Caki2 (cell line): Measurements from ENCODE around the gene RSPH4A. TPM values are rescaled to one million over a fixed set of nuclear protein-coding genes. Genes with fewer than 3 reads are reported as not detected.
A peak's percentile ranks its signal among the peaks of the same experiment; 100 is the strongest.
"Not testable (repeated sequence)": the region's sequence is repeated elsewhere in the genome, so short reads cannot be mapped to it uniquely, and the experiment has no call there.

ENCODE experiments used
- DNase-seq: peaks from one replicate; pipeline ENCODE4 v3.0.0-alpha.2; 2015; ENCODE audit warnings: low read depth
- in situ Hi-C: cut with HindIII; loops from 2 replicates; pipeline ENCODE4 v1.10.0; 2016; ENCODE audit warnings: low sequenced_read_pairs, low pct_unique_long_range_greater_than_20kb, mixed read lengths
- total RNA-seq: library from RNA; depleted of rRNA; stranded (reverse); fragments of >200 nt; shearing (Covaris generic); gene quantifications from 2 replicates; pipeline ENCODE4 v1.2.3, GENCODE V29; 2014; ENCODE audit warnings: low replicate concordance

RSPH4A gene
- total RNA-seq, 1 experiment from 2014 or later: not detected

DNA sequence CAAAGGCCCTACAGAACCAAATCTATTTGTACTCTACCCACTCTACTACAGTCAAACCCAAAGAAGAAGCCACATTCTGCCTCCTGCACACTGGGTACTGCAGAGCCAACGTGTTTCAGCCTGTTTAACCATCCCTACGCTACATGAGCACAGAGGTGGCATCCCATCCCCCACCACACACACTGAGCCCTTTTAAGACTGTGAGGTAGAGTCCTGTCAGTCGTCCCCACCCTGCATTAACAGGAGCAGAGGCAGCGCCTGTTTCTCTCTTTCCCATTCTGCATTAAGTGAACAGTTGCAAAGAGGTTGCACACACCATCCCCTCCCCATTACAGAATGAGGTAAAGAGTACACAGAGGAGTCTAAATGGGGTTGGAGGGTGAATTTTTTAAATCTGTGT lies 5.2 kb upstream of the RSPH4A start:
- in situ Hi-C loops: no loop called here
- no peak for DNase-seq

- in situ Hi-C loops: no loop called here
- DNase-seq: no peak
These were observed 416 bp downstream of the RSPH4A start for GRCh38 chr6:116616737-116617053.

DNA sequence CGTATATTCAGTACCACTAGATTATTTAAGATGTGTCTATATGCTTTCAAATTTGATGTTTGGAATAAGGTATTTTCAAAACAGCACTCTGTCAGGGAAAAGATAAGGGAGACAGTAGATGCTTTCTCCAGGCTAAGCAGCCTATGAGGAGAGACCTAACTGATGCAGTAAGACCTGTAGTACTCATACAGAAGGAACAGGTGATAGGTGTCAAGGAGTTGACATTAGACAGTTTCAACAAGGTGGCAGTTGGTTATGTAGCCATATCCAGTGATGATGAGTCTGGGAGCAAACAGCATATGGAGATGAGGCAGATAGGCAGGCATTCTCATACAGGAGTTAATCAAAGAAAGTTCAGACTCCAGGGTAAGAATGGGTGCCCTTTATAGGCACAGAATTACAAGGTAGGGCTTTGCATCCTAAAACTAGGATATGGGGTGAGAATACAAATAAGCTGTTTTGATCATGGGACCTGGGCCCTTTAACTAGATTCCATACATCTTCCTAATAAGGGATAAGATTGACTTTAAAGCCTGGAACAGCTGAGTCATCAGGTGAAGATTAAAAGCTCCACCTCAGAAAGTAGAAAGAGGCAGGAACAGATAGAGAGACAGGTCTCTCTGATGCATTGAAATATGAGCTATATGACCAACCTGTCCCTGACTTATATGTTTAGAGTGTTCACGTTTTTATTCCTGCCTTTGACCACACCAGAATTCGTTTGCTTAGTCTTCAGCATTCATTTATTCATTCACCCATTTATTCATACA lies 7.9 kb downstream of the RSPH4A start:
- peak; percentile 37 for DNase-seq
- in situ Hi-C loops: no loop called here

DNA sequence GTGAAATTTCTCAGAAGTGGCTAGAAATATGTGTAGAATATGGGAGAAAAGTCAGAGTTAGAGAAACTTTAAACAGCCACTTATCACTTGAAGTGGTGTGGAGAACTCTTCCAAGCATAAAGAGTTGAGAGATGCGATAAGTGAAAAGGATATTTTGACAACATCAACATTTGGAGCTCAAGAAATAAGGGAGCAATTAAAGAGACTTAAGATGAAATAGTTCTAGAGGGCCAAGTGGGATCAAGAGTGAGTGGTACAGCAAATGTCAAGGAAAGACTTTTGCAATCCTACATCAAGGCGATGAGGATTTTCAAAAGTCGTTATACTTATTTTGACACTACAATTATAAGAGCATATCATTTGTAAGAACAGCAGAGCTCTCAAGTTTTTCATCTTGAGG lies 9.6 kb downstream of the RSPH4A start:
- in situ Hi-C loops: no loop called here
- no peak for DNase-seq

GRCh38 chr6:116629563-116629981 lies 13.3 kb downstream of the RSPH4A start:
- no peak for DNase-seq
- in situ Hi-C loops: no loop called here

DNA sequence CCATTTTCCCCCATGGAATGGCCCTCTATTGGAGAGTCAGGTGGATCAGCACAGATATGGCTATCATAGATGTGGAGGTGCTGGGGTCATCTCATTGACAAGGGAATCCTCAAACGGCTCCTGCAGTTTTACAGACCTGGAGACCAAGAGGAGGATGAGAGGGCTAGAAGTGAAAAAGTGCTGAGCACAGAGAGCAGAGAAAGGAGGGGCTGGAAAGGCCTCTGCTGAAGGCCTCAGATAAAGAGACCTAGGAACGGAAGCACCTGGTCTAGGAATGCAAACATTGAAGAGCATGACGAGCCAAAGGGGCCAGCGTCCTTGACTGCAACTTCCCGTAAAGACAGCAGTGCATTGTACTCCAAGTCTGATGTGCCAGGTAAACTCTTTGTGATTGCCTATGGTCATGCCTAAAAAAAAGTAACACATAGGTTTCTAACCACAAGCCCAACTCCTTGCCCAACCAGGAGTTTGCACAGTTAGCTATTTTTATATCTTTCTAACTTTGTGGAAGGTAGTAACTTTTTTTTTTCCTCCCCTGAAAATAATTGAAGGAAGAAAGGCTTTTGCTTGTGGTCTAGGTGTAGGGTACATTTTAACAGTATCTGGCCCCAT lies 15.2 kb downstream of the RSPH4A start:
- no peak for DNase-seq
- in situ Hi-C loops: no loop called here

GRCh38 chr6:116633685-116634084 lies 17.4 kb downstream of the RSPH4A start:
- DNase-seq: no peak
- in situ Hi-C loops: no loop called here

DNA sequence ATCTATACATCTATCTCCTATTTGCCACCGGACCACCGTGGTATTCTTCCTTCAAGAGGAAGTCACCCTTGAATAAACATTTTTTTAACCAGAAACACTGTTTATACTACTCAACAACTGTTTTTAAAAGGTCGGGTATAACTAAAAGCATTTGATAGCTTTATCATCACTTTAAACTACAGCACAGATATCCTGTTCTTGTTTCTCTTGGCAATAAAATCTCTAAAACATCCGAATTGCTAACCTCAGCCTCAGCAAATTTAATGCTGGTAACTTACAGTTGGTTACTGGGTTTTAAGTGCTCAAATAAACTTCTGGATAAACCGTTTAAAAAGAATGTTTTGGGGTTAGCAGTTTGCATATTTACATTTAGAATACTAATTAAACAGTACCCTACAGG lies 31.9 kb downstream of the RSPH4A start:
- DNase-seq: no peak
- in situ Hi-C loops: no loop called here

DNA sequence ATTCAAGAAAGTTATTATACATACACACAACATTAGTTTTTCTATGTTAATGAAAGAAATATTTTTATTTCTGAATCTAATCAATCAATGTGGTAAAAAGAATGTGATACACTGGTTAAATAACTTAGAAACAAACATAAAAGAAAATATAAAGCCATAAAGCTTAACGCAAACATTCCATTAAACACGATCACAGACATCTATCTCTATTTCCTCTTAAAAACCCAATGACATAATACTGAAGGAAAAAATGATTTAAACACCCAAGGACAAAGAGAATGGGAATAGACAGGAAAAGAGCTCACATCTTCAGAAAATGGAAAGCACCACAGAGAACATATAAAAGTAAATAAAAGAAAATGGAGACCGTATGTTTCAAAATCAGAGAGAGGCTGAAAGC lies 32.9 kb downstream of the RSPH4A start:
- no peak for DNase-seq
- in situ Hi-C loops: no loop called here

GRCh38 chr6:116651916-116652315 lies 35.6 kb downstream of the RSPH4A start:
- in situ Hi-C loops: no loop called here
- no peak for DNase-seq

GRCh38 chr6:116661594-116661993 lies 45.3 kb downstream of the RSPH4A start:
- in situ Hi-C loops: no loop called here
- DNase-seq: no peak

- no peak for DNase-seq
- in situ Hi-C loops: no loop called here
These were observed 45.9 kb downstream of the RSPH4A start for GRCh38 chr6:116662202-116662601.

DNA sequence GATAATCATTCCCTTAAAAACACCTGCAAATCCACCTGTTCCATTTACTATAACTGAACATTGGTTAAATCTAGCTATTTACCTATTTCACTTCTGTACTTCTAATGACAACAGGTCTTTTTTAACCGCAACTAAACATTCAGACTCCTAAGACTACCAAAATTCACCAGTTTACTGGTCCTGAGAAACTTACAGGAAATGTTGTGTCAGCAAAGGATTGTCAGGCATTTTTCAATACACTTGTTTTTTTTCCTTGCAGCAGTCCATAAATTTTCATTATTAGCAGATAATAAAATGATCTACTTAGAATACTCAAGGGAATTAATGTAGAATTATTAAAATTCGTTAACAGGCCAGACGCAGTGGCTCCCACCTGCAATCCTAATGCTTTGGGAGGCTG lies 47.0 kb downstream of the RSPH4A start:
- no peak for DNase-seq
- in situ Hi-C loops: no loop called here

DNA sequence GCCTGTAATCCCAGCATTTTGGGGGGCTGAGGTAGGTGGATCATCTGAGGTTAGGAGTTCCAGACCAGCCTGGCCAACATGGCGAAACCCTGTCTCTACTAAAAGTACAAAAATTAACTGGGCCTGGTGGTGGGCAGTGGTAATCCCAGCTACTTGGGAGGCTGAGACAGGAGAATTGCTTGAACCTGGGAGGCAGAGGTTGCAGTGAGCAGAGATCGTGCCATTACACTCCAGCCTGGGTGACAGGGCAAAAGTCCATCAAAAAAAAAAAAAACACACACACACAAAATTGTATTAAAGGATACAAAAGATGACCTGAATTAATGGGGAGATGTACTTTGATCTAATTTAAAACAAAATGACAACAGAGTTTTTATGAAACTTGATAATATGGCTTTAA lies 47.9 kb downstream of the RSPH4A start:
- DNase-seq, in situ Hi-C loops: not testable (repeated sequence)

DNA sequence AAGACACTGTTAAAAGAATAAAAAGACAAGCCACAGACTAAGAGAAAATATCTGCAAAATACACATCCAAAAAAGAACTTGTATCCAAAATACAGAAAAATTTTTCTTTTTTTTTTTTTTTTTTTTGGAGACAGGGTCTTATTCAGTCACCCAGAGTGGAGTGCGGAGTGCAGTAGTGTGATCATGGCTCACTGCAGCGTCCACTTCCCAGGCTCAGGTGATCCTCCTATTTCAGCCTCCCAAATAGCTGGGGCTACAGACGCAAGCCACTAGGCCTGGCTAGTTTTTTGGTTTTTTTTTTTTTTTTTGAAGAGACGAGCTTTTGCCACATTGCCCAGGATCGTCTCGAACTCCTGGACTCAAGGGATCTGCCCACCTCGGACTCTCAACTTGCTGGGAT lies 49.2 kb downstream of the RSPH4A start:
- in situ Hi-C loops: no loop called here
- DNase-seq: no peak

DNA sequence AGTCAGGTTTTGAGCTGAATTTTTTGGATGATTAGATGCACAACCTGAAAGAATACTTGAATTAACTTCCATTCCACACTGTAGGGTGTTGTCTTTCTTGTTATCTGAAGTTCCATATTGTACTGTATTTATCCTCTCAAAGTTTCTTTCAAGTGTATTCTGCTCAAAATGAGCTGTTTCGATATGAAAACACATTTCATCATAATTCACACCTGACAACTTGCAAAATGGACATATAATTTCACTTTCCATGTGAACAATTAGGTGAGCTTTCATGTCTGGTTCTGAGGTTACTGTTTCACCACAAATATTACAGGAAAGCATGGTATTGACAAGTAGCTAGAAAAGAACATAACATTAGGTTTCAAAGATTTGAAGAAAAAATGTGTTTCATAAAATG lies 50.6 kb downstream of the RSPH4A start:
- DNase-seq: no peak
- in situ Hi-C loops: no loop called here

GRCh38 chr6:116667623-116668022 lies 51.3 kb downstream of the RSPH4A start:
- in situ Hi-C loops: no loop called here
- DNase-seq: no peak

DNA sequence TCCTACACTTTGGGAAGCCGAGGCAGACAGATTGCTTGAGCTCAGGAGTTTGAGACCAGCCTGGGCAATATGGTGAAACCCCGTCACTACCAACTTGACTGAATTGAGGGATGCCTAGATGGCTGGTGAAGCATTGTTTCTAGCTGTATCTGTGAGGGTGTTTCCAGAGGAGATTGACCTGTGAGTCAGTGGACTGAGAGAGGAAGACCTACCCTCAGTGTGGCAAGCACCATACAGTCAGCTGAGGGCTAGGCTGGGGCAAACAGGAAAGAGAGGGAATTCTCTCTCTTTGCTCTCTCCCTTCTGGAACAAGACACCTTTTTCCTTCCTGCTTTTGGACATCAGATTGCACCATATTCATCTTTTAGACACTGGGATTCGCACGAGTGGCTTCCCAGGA lies 56.0 kb downstream of the RSPH4A start:
- in situ Hi-C loops: no loop called here
- DNase-seq: no peak

GRCh38 chr6:116676021-116676420 lies 59.7 kb downstream of the RSPH4A start:
- DNase-seq: no peak
- in situ Hi-C loops: no loop called here
